SK-N-SH (cell line): ENCODE measurements around the gene CCDC192. TPM values are rescaled to one million over a fixed set of nuclear protein-coding genes. Genes with fewer than 3 reads are reported as not detected.

Experiments used
- CTCF ChIA-PET: fragments of 300-600, 350-600 bp; formaldehyde crosslinking; extraction: SDS; loops from one replicate; lab custom pipeline; 2021; lab: Yijun Ruan, JAX
- POLR2A ChIA-PET: fragments of 350-600 bp; sonication (Branson Sonifier 250); formaldehyde crosslinking; extraction: SDS; loops from one replicate; lab custom pipeline; 2020; ENCODE audit warnings: antibody characterized with exemption, inconsistent platforms; lab: Yijun Ruan, JAX
- DNase-seq: peaks from one replicate; pipeline ENCODE4 v3.0.0; 2012
- H2AFZ ChIP-seq: fragments of 200-600 bp; sonication (generic); 2 replicates; pipeline ENCODE4 v1.8.1; 2016; ENCODE audit warnings: antibody characterized with exemption, mild to moderate bottlenecking, low read depth
- H3F3A ChIP-seq: fragments of 200-600 bp; sonication (generic); replicated peaks from 2 replicates; pipeline ENCODE3; 2016; ENCODE audit warnings: antibody characterized with exemption, mild to moderate bottlenecking; ENCODE audit not compliant: insufficient read depth
- H3K27ac ChIP-seq, 2 experiments: fragments of 200-500 bp in 1 of 2; fragments of 200-600 bp in 1 of 2; sonication (Bioruptor generic) in 1 of 2; sonication (generic), shearing (Covaris generic) in 1 of 2; 2 replicates each; pipeline versions ENCODE4 v1.5.1 to v1.6.1; 2014 to 2016; ENCODE audit warnings: low read depth in 2 of 2, inconsistent platforms in 1 of 2, low read length in 1 of 2, mild to moderate bottlenecking in 1 of 2, mixed read lengths in 1 of 2
- H3K27me3 ChIP-seq: fragments of 200-600 bp; sonication (generic), shearing (Covaris generic); 2 replicates; pipeline ENCODE4 v1.6.1; 2016; ENCODE audit warnings: mixed run types; ENCODE audit not compliant: insufficient read depth
- H3K36me3 ChIP-seq, 2 experiments: fragments of 200-500 bp in 1 of 2; fragments of 200-600 bp in 1 of 2; sonication (Bioruptor generic) in 1 of 2; sonication (generic) in 1 of 2; replicated peaks in 1 of 2; 2 replicates each; pipeline versions ENCODE3 to v1.5.1; 2014 to 2016; ENCODE audit warnings: low read length in 1 of 2, mild to moderate bottlenecking in 1 of 2; ENCODE audit not compliant: insufficient read depth in 2 of 2, control insufficient read depth in 1 of 2
- H3K4me1 ChIP-seq, 2 experiments: fragments of 200-500 bp in 1 of 2; fragments of 200-600 bp in 1 of 2; sonication (Bioruptor generic) in 1 of 2; sonication (generic), shearing (Covaris generic) in 1 of 2; 2 replicates each; pipeline versions ENCODE4 v1.5.1 to v1.6.1; 2014 to 2016; ENCODE audit warnings: low read depth in 1 of 2, low read length in 1 of 2, mixed run types in 1 of 2; ENCODE audit not compliant: insufficient read depth in 2 of 2, control insufficient read depth in 1 of 2
- H3K4me2 ChIP-seq: fragments of 200-600 bp; sonication (generic), shearing (Covaris generic); 2 replicates; pipeline ENCODE4 v1.6.1; 2017; ENCODE audit warnings: mixed run types
- H3K4me3 ChIP-seq, 2 experiments: fragments of 200-500 bp in 1 of 2; fragments of 200-600 bp in 1 of 2; sonication (Bioruptor generic) in 1 of 2; sonication (generic), shearing (Covaris generic) in 1 of 2; 2 replicates each; pipeline versions ENCODE4 v1.5.1 to v1.8.1; 2014 to 2016; ENCODE audit warnings: low read depth in 2 of 2, inconsistent platforms in 1 of 2, low read length in 1 of 2, mild to moderate bottlenecking in 1 of 2, mixed read lengths in 1 of 2, moderate library complexity in 1 of 2
- H3K79me2 ChIP-seq: fragments of 200-600 bp; sonication (generic); 2 replicates; pipeline ENCODE4 v1.8.1; 2017; ENCODE audit warnings: mild to moderate bottlenecking; ENCODE audit not compliant: insufficient read depth
- H3K9ac ChIP-seq: fragments of 200-600 bp; sonication (generic); 2 replicates; pipeline ENCODE4 v1.6.1; 2017; ENCODE audit warnings: mixed run types
- H3K9me2 ChIP-seq: fragments of 200-600 bp; sonication (generic); 2 replicates; pipeline ENCODE4 v1.6.1; 2017; ENCODE audit warnings: mixed run types
- H3K9me3 ChIP-seq: fragments of 200-600 bp; sonication (generic); 2 replicates; pipeline ENCODE4 v1.6.1; 2017; ENCODE audit warnings: mixed run types, mild to moderate bottlenecking, moderate library complexity
- H4K20me1 ChIP-seq: fragments of 200-600 bp; sonication (generic); 2 replicates; pipeline ENCODE4 v1.6.1; 2017; ENCODE audit warnings: mild to moderate bottlenecking, mixed run types; ENCODE audit not compliant: insufficient read depth
- CHD2 ChIP-seq: fragments of 150-350 bp; IDR thresholded peaks from 2 replicates; pipeline ENCODE4 v1.6.1; 2018; ENCODE audit warnings: low read length; ENCODE audit not compliant: partially characterized antibody
- CTCF ChIP-seq: fragments of 200-600 bp; sonication (generic); IDR thresholded peaks from 2 replicates; pipeline ENCODE4 v1.6.1; 2017; ENCODE audit warnings: antibody characterized with exemption, mild to moderate bottlenecking, moderate library complexity
- ELF1 ChIP-seq: IDR thresholded peaks from 2 replicates; pipeline ENCODE4 v1.4.0; 2012
- FOXJ3 ChIP-seq: sonication (generic); formaldehyde crosslinking; IDR thresholded peaks from 2 replicates; pipeline ENCODE4 v1.5.1; 2020; ENCODE audit warnings: mild to moderate bottlenecking, missing genetic modification reagents
- GABPA ChIP-seq: IDR thresholded peaks from 2 replicates; pipeline ENCODE4 v1.4.0; 2012; ENCODE audit warnings: low read depth, mild to moderate bottlenecking
- PBX3 ChIP-seq: IDR thresholded peaks from 2 replicates; pipeline ENCODE4; 2012
- RAD21 ChIP-seq: IDR thresholded peaks from 2 replicates; pipeline ENCODE4 v1.6.1; 2012; ENCODE audit warnings: mild to moderate bottlenecking, low read length
- REST ChIP-seq: IDR thresholded peaks from 2 replicates; pipeline ENCODE4 v1.6.1; 2012; ENCODE audit warnings: mild to moderate bottlenecking, low read depth, low read length, moderate library complexity
- RFX5 ChIP-seq: IDR thresholded peaks from 2 replicates; pipeline ENCODE4 v1.6.1; 2012; ENCODE audit warnings: mild to moderate bottlenecking, improper control_type of control experiment, low read length
- SIN3A ChIP-seq: IDR thresholded peaks from 2 replicates; pipeline ENCODE4 v1.6.1; 2012; ENCODE audit warnings: low read depth, mild to moderate bottlenecking, low read length, moderate library complexity, borderline replicate concordance
- SMC3 ChIP-seq: IDR thresholded peaks from 2 replicates; pipeline ENCODE4 v1.6.1; 2012; ENCODE audit warnings: low read depth, low read length, improper control_type of control experiment
- USF1 ChIP-seq: IDR thresholded peaks from 2 replicates; pipeline ENCODE4 v1.4.0; 2012; ENCODE audit warnings: low read depth, borderline replicate concordance
- YY1 ChIP-seq: IDR thresholded peaks from 2 replicates; pipeline ENCODE4 v1.4.0; 2012; ENCODE audit warnings: low read depth, mild to moderate bottlenecking
- WGBS: methylation state at CpG from one replicate; pipeline ENCODE4 v1.1.6; 2017; ENCODE audit warnings: low lambda C conversion rate; 5-methylcytosine and 5-hydroxymethylcytosine counted together
- polyA plus RNA-seq, 3 experiments: library from polyadenylated mRNA; depleted of rRNA; stranded (reverse); fragments of >200 nt; gene quantifications; 2 replicates each; pipeline ENCODE4 v1.2.3, GENCODE V29; 2012

The CCDC192 gene
- polyA plus RNA-seq, 1 of the 3 experiments (the other 2 are of a cell fraction): not detected

GRCh38 chr5:127910307-127910956, 207.2 kb downstream of the CCDC192 start (continued):
- TF ChIP-seq PBX3 (no peak), CTCF (no peak), SMC3 (no peak), YY1 (no peak), ELF1 (no peak)

- no peak overlapping the region for H3K27ac ChIP-seq
- no peaks in the 10 kb centered on the region for H3K79me2 ChIP-seq
- POLR2A ChIA-PET: no interaction called here
- WGBS: 81% methylated on average over 2 of the region's 2 CpGs
- no peaks in the 10 kb centered on the region for H3K9me2 ChIP-seq
- no peaks in the 10 kb centered on the region for H3K4me1 ChIP-seq
- H4K20me1 ChIP-seq: no peaks in the 10 kb centered on the region
- H3K4me2 ChIP-seq: no peak overlapping the region
- H3K4me3 ChIP-seq: no peak overlapping the region
- no peaks in the 10 kb centered on the region for H3K9me3 ChIP-seq
- no peaks in the 10 kb centered on the region for H3K27me3 ChIP-seq
- no peak for DNase-seq
- CTCF ChIA-PET: no interaction called here
- no peak overlapping the region for H2AFZ ChIP-seq
- H3K9ac ChIP-seq: no peak overlapping the region
- no peaks in the 10 kb centered on the region for H3F3A ChIP-seq
- no peak for TF ChIP-seq FOXJ3
- TF ChIP-seq RAD21: no peak
- TF ChIP-seq CHD2: no peak
- no peaks in the 10 kb centered on the region for H3K36me3 ChIP-seq
Observed at GRCh38 chr5:127911619-127912018, 208.4 kb downstream of the CCDC192 start.

GRCh38 chr5:127912411-127912810, 209.2 kb downstream of the CCDC192 start:
- H3K4me2 ChIP-seq: no peak overlapping the region
- H2AFZ ChIP-seq: no peak overlapping the region
- no peaks in the 10 kb centered on the region for H4K20me1 ChIP-seq
- no peaks in the 10 kb centered on the region for H3K79me2 ChIP-seq
- TF ChIP-seq SIN3A: no peak
- TF ChIP-seq SMC3: no peak
- TF ChIP-seq REST: no peak
- TF ChIP-seq RAD21: no peak
- no peak for TF ChIP-seq GABPA
- TF ChIP-seq USF1: no peak
- no peak for TF ChIP-seq PBX3
- TF ChIP-seq YY1: no peak
- TF ChIP-seq RFX5: no peak
- H3K9me3 ChIP-seq: no peaks in the 10 kb centered on the region
- CTCF ChIA-PET: no interaction called here
- no peak for DNase-seq
- H3K27me3 ChIP-seq: no peaks in the 10 kb centered on the region
- WGBS: 74% methylated on average over 3 of the region's 3 CpGs
- H3K9me2 ChIP-seq: no peaks in the 10 kb centered on the region
- H3K36me3 ChIP-seq: no peaks in the 10 kb centered on the region
- no peak overlapping the region for H3K4me3 ChIP-seq
- H3K9ac ChIP-seq: no peak overlapping the region
- H3K4me1 ChIP-seq: no peaks in the 10 kb centered on the region
- POLR2A ChIA-PET: no interaction called here
- H3F3A ChIP-seq: no peaks in the 10 kb centered on the region
- H3K27ac ChIP-seq: no peak overlapping the region
